Stimulated activated CD4-positive, alpha-beta T cell treated with anti-CD3 and anti-CD28 coated beads, TNF-alpha, amount 100 ng/mL, for 1 hour (primary cell): ENCODE measurements around the gene TRPC4.

Experiments
- DNase-seq, 3 donors: peaks; one replicate each; pipeline ENCODE4 v3.0.0-alpha.2; 2020; ENCODE audit warnings: low read depth in 3 of 3, low spot score in 1 of 3

TRPC4 gene

DNA sequence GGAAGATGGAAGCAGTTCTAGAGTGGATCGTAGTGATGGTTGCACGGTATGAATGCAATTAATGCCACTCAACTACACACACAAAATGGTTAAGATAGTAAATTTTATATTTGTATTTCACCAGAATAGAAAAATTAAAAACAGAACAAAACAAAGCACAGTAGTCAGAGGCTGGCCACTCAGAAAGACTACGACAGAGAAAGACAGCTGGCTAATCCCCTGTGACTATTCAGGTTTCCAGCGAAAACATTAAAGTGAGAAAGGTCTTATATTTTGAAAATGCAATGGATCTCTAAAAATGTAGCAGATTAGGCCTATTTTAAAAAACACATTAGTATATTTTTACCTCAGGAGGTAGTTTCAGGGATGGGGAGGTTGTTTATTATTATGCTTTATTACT lies 139.7 kb downstream of the TRPC4 start:
- no peak for DNase-seq

DNA sequence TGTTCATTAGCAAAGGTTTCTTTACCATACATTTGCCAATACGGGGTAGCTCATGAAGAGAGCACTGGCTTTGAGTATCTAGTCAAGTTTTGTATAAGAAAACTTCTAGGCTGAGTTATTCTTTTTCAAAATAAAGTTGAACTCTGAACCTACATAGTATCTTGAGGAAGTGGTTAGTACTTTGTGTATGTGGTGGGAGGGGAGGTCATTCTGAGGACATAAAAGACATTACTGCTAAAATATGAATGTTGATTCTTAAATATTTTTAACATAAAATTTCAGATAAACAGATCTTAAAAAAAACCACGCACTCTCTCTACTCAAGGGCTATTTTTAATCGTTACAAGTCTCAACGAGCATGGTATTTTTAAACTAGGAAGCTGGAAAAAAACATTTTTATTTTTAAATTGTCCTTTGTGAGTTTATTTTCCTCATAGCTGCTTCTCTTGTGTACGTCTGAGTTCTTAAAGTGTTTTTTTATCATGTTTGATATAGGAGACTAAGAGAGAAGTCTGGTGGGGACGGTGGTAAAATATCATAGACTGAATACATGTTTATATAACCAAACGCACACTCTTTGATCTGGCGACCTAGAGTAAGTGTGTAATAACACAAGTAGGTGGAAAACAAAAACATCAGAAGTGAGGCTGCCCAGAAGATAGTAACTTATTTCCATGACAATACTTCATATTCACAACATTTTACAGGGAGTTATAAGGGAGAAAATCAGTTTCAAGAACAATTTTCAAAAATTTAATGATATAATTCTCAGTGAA lies 153.0 kb downstream of the TRPC4 start:
- no peak for DNase-seq

DNA sequence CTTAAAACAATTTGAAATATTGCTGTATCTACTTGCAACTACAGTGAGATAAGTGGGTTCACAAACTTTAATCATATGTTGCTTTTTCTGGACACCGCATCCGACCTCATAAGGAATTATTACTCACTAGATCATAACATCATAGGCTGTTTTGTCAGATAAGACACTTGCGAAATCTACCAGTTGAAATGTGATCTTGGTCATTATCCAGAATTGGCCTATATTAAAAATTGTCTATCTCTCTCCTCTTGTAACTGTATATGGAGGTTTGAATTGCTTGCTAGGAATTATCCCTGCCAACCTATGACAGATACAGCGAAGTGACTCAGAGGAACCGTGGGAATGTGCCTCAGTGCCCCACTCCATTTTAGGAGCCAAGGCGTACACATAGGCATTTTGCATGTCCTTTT lies 154.0 kb downstream of the TRPC4 start:
- DNase-seq: no peak

DNA sequence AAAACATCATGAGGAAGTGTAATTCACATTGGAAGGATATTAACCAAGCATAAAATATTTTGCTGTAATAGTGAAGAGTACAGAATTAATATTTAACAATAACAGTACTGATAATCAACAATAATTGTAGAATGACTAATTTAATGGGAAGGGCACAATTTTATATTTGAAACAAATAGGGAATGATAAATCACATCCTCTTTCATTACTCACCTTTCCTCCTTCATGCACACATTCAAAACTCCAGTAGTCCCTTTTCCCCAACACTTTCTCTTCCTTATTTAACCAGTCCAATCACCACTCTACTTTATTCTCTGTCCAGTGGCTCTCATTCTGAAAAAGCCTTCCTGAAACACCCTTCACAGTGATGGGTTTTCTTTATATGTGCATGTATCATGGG lies 160.3 kb downstream of the TRPC4 start:
- no peak for DNase-seq

DNA sequence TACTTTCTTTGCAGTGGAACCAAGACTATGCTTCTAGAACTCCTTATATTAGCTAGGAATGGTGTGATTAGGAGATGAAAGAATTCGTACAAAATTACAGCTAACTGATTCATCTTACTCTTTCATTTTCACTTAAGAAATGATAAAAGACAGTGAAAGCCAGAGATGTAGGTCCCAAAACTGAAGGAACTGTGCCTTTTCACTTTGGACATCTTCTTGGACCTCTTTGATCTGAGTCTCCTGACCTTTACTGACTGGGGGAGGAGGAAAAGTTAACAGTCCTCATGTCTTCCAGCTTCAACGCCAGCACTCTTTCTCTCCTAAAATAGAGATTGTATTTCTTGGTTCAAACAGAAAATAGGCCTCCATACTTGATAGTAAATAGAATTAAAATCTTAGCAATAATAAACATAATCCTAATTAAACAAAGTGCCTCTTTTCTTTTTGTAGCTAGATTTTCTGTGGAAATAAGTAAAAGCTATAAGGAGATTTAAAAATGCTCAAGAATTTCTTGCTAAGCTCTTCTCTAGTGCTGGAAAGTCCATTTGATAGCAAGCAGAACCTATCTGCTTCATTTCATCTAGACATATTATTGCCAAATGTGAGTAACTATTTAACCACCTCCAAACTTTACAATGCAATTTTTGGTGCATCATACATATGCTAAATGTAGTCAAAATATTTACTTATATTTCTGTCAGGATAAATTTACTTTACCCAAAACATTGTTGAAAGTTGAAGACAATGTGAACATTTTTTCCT lies 161.7 kb downstream of the TRPC4 start:
- DNase-seq: no peak

DNA sequence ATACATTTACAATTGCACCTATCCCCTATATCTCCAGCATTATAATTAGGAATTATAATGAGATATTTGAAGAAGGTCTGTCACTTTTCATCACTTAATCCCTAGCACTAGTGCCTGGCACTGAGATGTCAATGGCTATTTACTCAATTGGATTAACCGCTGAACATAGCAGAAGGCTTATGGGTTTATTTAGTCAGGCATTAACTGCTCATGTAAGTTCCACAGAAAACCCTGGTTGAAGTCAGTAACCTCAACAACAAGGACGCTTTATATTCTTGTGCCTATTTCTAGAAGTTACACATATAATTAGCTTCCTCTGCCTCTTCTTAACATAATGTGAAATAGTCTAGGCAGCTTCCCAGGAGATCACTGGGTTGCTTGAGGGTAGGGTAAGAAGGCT lies 163.5 kb downstream of the TRPC4 start:
- DNase-seq: no peak

DNA sequence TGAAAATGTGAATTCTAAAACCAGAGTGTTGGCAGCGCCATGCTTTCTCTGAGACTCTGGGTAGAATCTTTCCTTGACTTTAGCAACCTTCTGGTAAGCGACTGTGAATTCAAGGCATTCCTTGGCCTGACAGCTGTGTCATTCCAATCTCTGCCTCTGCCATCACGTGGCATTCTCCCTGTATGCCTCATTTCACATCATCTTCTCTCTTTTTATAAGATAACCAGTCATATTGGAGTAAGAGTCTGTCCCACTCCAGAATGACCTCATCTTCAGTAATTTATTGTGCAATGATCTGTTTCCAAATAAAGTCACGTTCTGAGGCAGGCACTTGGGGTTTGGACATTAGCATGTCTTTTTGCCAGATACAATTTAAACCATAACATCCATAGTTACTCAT lies 167.6 kb downstream of the TRPC4 start:
- no peak for DNase-seq

DNA sequence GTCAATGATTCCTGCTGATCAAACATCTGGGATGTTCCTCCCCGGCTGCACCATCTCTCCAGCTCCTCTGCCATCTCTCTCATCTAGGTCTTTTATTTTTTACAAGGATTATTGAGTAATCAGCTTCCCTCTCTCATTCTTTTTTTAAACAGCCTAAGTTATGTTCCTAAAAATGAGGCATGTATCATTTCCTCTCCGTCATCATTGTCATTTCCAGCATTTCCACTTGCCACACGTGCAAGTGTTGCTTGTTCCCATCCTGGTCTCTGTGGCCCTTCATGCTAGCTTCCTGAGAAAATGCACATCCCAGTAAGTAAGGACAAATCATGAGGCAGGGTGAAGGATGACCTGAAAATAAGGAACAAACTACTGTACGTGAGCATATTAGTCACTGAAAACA lies 168.3 kb downstream of the TRPC4 start:
- DNase-seq: no peak

DNA sequence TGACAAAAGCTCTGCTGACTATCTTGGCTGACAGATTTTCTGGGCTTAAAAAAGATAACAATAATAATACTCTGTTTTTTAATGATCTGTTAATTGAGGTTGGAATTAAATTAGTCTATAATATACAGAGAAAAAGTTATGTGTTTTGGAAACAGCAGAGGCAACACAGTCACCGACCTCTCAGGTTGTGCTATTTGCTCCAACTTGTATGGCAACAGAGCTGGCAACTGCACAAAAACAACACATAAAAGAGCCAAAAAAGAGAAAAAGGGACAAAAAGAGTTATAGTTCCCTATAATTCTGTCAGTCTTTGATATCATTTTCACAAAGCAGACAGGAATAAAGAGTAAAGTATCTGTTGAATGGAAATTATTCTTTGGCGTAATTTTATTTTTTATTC lies 168.7 kb downstream of the TRPC4 start:
- DNase-seq: no peak

DNA sequence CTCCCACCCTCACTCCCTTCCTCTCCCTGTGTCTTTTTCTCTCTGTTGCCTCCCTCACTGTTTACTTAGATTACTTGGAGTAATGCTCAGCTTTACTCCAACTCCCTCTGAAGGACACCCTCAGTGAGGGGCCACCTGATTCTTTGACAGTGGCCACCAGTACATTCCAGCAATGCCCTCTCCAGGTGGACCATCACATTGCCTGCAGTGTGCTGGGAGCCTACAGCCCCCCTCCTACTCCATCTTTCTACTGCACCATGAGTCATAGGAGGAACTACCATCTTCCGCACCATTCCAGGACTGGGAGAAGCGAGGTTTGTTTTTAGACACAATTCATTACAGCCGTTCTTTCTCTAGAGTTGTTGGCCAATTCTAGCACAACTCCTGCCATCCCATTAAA lies 174.4 kb downstream of the TRPC4 start:
- DNase-seq: no peak

DNA sequence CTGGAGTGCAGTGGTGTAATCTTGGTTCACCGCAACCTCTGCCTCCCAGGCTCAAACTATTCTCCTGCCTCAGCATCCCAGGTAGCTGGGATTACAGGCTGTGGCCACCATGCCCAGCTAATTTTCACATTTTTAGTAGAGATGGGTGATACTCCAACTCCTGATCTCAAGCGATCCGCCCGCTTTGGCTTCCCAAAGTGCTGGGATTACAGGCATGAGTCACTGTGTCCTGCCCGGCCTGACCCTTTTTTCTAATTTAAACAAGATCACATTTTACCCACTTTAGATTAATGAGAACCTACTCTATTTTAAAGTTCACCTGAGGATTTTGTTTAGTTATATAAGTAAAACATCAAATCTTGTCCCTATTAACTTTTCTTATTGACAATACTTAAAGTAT lies 179.2 kb downstream of the TRPC4 start:
- DNase-seq: no peak

DNA sequence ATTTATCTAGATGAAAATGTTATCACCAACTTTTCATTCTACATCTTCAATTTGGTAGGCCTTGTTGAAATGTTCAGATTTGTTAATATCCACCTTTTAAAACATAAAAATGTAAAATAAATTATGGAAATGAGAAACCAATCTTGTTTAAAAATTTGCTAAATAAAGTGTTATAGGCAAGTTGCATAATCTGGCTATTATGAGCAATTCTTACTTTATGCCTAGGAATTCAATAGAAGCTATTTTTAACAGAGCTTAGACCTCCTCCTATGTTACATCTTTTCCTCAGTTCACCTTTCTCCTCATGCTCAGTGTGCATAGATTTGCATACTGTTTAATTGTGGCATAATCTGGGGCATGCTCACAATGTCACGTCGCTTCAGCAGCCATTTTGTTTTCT lies 183.1 kb downstream of the TRPC4 start:
- DNase-seq: no peak

DNA sequence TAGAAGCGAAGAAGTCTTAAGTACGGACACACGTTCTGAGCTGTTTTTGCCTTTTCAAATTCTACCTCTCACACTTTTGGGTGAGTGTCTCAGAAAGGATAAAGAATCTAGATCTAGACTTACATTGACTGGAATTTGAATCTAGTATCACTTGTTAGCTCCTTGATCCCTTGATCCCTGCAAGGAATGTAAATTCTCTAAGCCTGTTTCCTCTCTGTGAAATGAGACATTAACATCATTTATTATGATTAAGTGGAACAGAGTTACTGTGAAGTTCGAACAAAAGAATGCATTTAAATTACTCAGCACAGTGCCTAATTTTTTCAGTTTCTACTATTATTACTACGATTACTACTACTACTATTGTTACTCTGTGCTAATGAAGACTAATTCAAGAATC lies 184.4 kb downstream of the TRPC4 start:
- DNase-seq: no peak

DNA sequence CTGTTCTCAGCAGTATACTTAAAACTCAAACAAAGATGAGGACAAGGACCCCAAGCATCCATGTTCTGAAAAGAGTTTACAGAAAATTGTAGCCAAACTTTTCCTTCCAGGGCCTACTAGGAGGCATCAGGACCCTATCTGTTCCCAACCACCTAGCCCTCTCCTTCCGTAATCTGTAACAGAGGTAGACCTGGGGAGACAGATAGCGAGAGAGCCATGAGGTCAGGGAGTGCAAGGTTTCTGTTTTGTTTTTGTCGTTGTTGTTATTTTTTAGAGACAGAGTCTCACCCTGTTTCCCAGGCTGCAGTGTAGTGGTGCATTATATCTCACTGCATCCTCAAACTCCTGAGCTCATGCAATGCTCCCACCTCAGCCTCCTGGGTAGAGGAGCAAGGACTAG lies 187.1 kb downstream of the TRPC4 start:
- DNase-seq: no peak

DNA sequence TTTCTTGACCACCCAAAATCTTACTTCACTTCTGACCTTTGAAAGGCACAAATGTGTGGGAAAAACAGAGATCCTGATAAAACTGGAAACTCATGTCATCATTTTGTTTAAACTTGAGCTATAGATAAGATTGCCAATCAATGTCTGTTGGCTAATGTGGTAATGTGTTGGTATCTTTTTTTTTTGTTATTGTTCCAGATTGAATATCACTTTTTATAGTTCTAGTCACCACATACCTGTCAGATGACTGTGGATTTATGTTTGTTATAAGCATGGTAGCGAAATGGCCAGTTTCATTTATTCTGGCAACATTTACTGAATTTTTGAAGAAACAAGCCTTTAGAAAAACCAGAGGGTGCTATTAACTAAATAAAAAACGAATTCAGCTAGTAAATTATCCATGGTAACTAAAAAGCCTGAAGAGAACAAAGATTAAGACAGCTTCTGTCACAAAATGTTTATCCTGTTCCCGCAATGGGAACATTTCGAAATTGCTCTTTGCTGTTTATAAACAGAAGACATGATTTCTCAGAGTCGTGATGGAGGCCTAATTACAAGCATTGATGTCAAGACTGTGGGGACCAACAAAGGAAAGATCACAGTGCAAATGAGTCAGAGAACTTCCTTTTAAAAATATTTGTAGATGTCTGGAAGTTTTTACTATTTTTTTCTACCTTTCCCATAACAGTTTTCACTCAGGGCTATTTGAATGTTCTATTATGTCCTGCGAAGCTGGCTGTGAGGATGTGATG lies 188.1 kb downstream of the TRPC4 start:
- DNase-seq: no peak

DNA sequence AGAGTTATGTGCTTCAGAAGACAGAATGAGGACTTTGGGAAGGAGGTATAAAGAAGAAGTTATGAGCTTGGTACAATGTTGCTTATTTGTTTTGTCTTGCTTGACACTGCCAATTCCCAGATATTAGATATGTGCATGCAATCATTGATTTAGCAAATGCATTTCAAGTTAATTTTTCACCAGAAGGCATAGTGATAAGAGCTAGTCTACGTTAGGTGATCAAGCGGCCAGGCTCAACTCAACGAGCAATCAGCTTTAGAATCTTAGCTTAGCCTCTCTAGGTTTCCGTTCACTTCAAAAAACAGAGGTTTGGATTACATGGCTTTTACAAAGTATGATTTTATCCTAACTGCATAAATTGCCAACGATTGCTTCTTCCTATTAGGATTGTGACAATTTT lies 189.4 kb downstream of the TRPC4 start:
- DNase-seq: no peak

DNA sequence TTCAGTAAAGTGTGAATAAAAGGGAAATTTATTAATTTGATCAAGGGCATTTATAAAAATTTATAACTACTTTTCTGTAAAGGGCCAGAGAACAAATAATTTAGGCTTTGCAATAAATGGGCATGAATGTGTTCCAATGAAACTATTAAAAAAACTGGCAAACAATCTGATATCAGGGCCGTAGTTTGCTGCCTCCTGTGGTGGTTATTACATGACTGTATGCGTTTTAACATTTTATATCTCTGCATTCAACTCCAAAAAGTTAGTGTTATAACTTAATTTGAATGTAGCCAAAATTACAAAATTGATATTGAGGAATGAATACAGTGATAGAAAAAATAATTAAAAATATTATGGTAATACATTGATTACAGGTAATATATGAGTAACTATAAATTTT lies 190.5 kb downstream of the TRPC4 start:
- DNase-seq: no peak

DNA sequence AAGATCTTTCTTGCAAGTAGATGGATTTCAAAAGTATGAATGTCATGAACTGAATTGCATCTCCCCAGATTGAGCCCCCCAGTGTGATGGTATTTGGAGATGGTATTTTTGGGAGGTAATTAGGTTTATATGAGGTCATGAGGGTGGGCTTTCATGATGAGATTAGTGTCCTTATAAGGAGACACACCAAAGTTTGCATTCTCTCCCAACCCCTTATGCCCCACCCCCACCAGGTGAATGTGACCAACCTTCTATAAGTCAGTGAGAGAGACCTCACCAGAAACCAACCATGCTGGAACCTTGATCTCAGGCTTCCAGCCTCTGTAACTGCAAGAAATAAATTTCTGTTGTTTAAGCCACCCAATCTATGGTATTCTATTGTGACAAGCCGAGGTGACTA lies 199.7 kb downstream of the TRPC4 start:
- no peak for DNase-seq

DNA sequence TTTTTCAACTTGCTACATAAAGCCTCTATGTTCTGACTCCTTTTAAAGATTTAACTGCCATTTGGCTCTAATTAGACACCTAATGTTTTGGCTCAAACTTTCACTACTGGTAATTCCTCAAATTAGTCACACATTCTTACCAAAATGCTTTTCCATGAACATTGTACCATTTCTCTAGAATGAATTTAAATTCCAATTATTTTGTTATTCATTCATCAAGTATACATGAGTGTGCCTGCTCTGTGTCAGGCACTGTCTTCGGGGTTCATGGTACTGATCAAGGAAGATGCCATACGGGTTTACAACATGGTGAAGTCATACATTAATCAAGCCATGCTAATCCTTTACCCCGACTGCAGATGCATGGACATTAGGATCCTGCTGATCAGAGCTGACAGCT lies 201.9 kb downstream of the TRPC4 start:
- no peak for DNase-seq

DNA sequence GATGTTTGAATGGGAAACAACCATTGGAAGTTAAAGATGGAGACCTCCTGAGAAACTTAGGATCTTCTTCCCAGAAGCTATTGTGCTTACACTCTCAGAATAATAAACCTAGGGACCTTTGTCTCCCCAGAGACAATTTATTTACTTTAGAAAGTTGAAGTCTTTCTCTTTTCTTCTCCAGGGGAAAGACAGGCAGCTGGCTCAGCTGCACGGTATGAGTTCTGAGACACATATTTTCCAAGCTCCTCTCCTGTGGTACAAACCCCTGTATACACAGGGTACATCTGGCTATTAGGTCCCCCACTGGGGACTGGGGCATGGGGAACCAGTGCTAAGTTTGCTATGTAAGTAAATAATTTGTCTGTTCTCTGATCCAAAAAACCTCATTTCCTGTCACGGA lies 203.5 kb downstream of the TRPC4 start:
- DNase-seq: no peak

DNA sequence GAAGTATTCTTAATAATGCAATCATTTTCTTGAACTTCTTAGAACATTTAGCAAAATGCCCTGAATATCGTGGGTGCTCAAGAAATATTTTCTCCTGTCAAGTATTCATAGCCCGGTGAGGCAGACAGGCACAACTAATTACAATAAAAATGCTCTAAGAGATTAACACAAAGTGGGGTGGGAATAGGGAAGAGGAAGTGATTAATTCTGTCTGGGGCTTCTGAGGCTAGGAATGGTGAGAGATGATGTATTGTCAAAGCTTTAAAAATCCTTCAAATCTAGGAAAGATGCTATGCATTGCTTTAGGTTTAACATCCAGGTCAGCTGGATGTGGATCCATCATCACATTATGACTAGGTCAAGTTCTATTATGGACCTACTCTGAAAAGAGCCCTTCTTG lies 204.2 kb downstream of the TRPC4 start:
- no peak for DNase-seq

DNA sequence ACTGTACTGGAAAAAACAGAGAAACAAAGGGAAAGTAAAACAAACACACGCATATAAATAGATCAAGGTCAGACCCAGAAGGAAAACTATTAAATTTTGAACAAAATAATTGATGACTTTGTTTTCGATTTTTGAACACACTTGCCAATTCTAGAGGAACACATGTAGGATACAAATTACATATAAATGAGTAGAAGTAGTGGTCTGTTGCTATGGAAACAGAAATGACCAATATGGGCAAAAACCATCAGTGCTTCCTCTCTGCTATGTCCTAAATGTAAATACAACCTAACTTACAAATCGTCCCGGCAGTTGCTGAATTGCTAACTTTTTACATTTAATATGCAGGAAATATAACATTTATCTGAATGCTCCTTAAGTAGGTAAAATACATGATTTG lies 205.8 kb downstream of the TRPC4 start:
- no peak for DNase-seq
